ENCODE data around the gene PTGES3.

DNA sequence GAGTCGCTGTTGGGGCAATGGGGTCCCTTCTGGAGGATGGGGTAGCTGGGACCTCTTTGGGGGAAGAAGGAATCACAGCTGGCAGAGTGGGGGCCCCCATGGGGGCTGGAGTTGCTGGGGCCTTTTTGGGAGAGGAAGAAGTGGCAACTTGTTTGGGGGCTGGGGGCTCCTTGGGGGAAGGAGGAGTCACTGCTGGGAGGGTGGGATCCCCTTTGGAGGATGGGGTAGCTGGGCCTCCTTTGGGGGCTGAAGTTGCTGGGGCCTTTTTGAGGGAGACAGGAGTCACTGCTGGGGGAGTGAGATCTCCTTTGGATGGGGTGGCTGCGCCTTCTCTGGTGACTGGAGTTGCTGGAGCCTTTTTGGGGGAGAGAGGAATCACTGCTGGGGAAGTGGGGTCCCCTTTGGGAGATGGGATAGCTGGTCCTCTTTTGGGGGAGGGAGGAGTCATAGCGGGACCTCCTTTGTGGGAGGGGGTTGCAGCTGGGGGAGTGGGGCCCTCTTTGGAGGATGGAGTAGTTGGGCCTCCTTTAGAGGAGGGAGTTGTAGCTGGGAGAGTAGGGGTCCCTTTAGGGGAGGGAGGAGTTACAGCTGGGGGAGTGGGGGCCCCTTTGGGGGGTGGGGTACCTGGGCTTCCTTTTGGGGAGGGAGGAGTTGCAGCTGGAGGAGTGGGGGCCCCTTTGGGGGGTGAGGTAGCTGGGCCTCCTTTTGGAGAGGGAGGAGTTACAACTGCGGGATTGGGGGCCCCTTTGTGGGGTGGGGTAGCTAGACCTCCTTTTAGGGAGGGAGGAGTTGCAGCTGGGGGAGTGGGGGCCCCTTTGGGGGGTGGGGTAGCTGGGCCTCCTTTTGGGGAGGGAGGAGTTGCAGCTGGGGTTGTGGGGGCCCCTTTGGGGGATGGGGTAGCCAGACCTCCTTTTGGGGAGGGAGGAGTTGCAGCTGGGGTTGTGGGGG, 29.1 kb upstream of the PTGES3 start:
- no peak for TF ChIP-seq CTCF (IDR thresholded peaks at IDR 0.05)
- TF ChIP-seq POLR2A (IDR thresholded peaks at IDR 0.05): no peak

All from lower leg skin (tissue), 3 donors.